ENCODE results near the gene EPN3.

- no peak for TF ChIP-seq CTCF (IDR thresholded peaks at IDR 0.05)
- TF ChIP-seq POLR2A (IDR thresholded peaks at IDR 0.05), result no peak
Measured at GRCh38 chr17:50565402-50566350, 33.1 kb downstream of the EPN3 start.

All from uterus (tissue), 2 donors.